ENCODE results near the gene CSNK1G2.

- 0 out of 2 replicates have a peak, but pooled peaks have one; percentile 19 for TF ChIP-seq ZNF619 (CRISPR knock-in tag; IDR thresholded peaks at IDR 0.05)
- TF ChIP-seq ZNF605 (CRISPR knock-in tag; IDR thresholded peaks at IDR 0.05) = no peak
- no peak for TF ChIP-seq SP1 (IDR thresholded peaks at IDR 0.05)
- no peak for TF ChIP-seq SP1 (CRISPR knock-in tag; IDR thresholded peaks at IDR 0.05)
- TF ChIP-seq, protein P1, sequence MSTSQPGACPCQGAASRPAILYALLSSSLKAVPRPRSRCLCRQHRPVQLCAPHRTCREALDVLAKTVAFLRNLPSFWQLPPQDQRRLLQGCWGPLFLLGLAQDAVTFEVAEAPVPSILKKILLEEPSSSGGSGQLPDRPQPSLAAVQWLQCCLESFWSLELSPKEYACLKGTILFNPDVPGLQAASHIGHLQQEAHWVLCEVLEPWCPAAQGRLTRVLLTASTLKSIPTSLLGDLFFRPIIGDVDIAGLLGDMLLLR (CRISPR knock-in tag; IDR thresholded peaks at IDR 0.05) = no peak
- TF ChIP-seq ZBTB38 (CRISPR knock-in tag; IDR thresholded peaks at IDR 0.05) = 0 out of 2 replicates have a peak, but pooled peaks have one; percentile 46
- TF ChIP-seq HDAC2 (CRISPR knock-in tag; IDR thresholded peaks at IDR 0.05) = 0 out of 2 replicates have a peak, but pooled peaks have one; percentile 40
- TF ChIP-seq CTCF (CRISPR knock-in tag; IDR thresholded peaks at IDR 0.05) = 0 out of 2 replicates have a peak, but pooled peaks have one; percentile 19
- no peak for TF ChIP-seq FOXJ3 (CRISPR knock-in tag; IDR thresholded peaks at IDR 0.05; ENCODE audit: borderline replicate concordance)
- TF ChIP-seq NR2C2 (CRISPR knock-in tag; IDR thresholded peaks at IDR 0.05; ENCODE audit: borderline replicate concordance) = peak; percentile 52
- 0 out of 4 replicates have a peak, but pooled peaks of 1 of the 2 experiments have one; percentile 22 for TF ChIP-seq POLR2A (IDR thresholded peaks at IDR 0.05; ENCODE audit: insufficient read depth in 1 of 2, low read depth in 2 of 2, low read length in 2 of 2)
- TF ChIP-seq, protein P2, sequence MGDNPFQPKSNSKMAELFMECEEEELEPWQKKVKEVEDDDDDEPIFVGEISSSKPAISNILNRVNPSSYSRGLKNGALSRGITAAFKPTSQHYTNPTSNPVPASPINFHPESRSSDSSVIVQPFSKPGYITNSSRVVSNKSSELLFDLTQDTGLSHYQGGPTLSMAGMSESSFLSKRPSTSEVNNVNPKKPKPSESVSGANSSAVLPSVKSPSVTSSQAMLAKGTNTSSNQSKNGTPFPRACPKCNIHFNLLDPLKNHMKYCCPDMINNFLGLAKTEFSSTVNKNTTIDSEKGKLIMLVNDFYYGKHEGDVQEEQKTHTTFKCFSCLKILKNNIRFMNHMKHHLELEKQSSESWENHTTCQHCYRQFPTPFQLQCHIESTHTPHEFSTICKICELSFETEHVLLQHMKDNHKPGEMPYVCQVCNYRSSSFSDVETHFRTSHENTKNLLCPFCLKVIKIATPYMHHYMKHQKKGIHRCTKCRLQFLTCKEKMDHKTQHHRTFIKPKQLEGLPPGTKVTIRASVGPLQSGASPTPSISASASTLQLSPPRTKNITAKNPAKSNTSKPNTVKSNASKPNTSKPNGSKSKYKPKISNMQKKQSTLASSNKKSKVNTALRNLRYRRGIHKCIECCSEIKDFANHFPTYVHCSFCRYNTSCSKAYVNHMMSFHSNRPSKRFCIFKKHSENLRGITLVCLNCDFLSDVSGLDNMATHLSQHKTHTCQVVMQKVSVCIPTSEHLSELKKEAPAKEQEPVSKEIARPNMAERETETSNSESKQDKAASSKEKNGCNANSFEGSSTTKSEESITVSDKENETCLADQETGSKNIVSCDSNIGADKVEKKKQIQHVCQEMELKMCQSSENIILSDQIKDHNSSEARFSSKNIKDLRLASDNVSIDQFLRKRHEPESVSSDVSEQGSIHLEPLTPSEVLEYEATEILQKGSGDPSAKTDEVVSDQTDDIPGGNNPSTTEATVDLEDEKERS (CRISPR knock-in tag; IDR thresholded peaks at IDR 0.05) = no peak
- TF ChIP-seq ZNF589 (CRISPR knock-in tag; conservative IDR thresholded peaks at IDR 0.05) = 0 out of 2 replicates have a peak, but pooled peaks have one; percentile 38
- TF ChIP-seq ATF7 (IDR thresholded peaks at IDR 0.05) = no peak
- TF ChIP-seq ATF7 (CRISPR knock-in tag; IDR thresholded peaks at IDR 0.05) = no peak
- TF ChIP-seq IRF9 (CRISPR knock-in tag; IDR thresholded peaks at IDR 0.05; ENCODE audit: borderline replicate concordance) = 0 out of 2 replicates have a peak, but pooled peaks have one; percentile 25
Measured at GRCh38 chr19:1942078-1942933, 1.3 kb downstream of the CSNK1G2 start.
